Panc1 (cell line): ENCODE measurements around the gene TWNK. TPM values are rescaled to one million over a fixed set of nuclear protein-coding genes. Genes with fewer than 3 reads are reported as not detected.
A peak's percentile ranks its signal among the peaks of the same experiment; 100 is the strongest.

ENCODE experiments used
- ATAC-seq: fragments of 200-7000 bp; cut with Tn5 transposase; 2 replicates; pipeline ENCODE4 v1.9.1; 2020; ENCODE audit warnings: mild to moderate bottlenecking, moderate library complexity
- BruUV-seq: library from RNA; stranded (reverse); fragments of 400-500 nt; replicated peaks from 2 replicates; lab custom pipeline; 2021; lab: Mats Ljungman, UMichigan
- CTCF ChIA-PET: fragments of 300-600 bp; sonication (Branson Sonifier 250); formaldehyde crosslinking; loops from one replicate; lab custom pipeline; 2022; ENCODE audit warnings: antibody characterized with exemption; lab: Charles Lee
- POLR2A ChIA-PET: fragments of 300-600 bp; sonication (Branson Sonifier 250); formaldehyde crosslinking; loops from one replicate; lab custom pipeline; 2022; ENCODE audit warnings: antibody characterized with exemption; lab: Charles Lee
- DNase-seq: peaks from one replicate; pipeline ENCODE4 v3.0.0-alpha.2; 2010; ENCODE audit warnings: low read depth, low spot score
- H3K27ac ChIP-seq: 2 replicates; pipeline ENCODE4 v1.5.1; 2011; ENCODE audit warnings: mild to moderate bottlenecking, low read length, inconsistent platforms
- H3K27me3 ChIP-seq: fragments of 200-500 bp; sonication (Bioruptor generic); 2 replicates; pipeline ENCODE4 v1.6.0; 2014; ENCODE audit warnings: low read length, inconsistent platforms; ENCODE audit not compliant: control insufficient read depth, insufficient read depth
- H3K36me3 ChIP-seq: fragments of 200-500 bp; sonication (Bioruptor generic); 2 replicates; pipeline ENCODE4 v1.5.1; 2014; ENCODE audit warnings: inconsistent platforms, mild to moderate bottlenecking, low read length, moderate library complexity; ENCODE audit not compliant: control insufficient read depth, insufficient read depth
- H3K4me1 ChIP-seq: 2 replicates; pipeline ENCODE4 v1.5.1; 2011; ENCODE audit warnings: inconsistent platforms, mild to moderate bottlenecking, low read length, moderate library complexity; ENCODE audit not compliant: control insufficient read depth, insufficient read depth
- H3K4me3 ChIP-seq, 2 experiments: 2 replicates each; pipeline ENCODE4 v1.5.1; 2011 to 2012; ENCODE audit warnings: low read depth in 2 of 2, low read length in 2 of 2, mild to moderate bottlenecking in 2 of 2, inconsistent platforms in 1 of 2, moderate library complexity in 1 of 2
- H3K9me3 ChIP-seq: fragments of 200-500 bp; sonication (Bioruptor generic); 2 replicates; pipeline ENCODE4 v1.5.1; 2014; ENCODE audit warnings: low read depth, mild to moderate bottlenecking, inconsistent platforms, low read length, moderate library complexity; ENCODE audit not compliant: control insufficient read depth, insufficient read depth
- POLR2AphosphoS5 ChIP-seq: IDR thresholded peaks from 2 replicates; pipeline ENCODE4 v1.6.1; 2012; ENCODE audit warnings: mild to moderate bottlenecking, low read depth, low read length, moderate library complexity
- SIN3A ChIP-seq: IDR thresholded peaks from 2 replicates; pipeline ENCODE4 v1.6.1; 2012; ENCODE audit warnings: low read depth, mild to moderate bottlenecking, low read length, moderate library complexity, borderline replicate concordance; ENCODE audit not compliant: insufficient read depth
- TCF7L2 ChIP-seq: IDR thresholded peaks from 2 replicates; pipeline ENCODE4 v1.6.1; 2011; ENCODE audit warnings: mild to moderate bottlenecking, low read depth, low read length, inconsistent platforms
- in situ Hi-C: cut with HindIII; loops from 2 replicates; pipeline ENCODE4 v1.10.0; 2016; ENCODE audit warnings: low sequenced_read_pairs, low pct_unique_long_range_greater_than_20kb
- intact Hi-C: fragments of 100-400 bp; cut with micrococcal nuclease; formaldehyde crosslinking; loops from one replicate; pipeline ENCODE4 v1.10.0; 2022; ENCODE audit not compliant: unreplicated experiment
- total RNA-seq: library from RNA; stranded (reverse); gene quantifications from one replicate; pipeline ENCODE4 v1.2.1, GENCODE V29; 2021; ENCODE audit not compliant: unreplicated experiment
- TF ChIP-seq, protein P1 (sequence below): fragments of 450-650 bp; IDR thresholded peaks from 2 replicates; pipeline ENCODE4 v1.5.1; 2017; ENCODE audit warnings: mild to moderate bottlenecking
- TF ChIP-seq, protein P2 (sequence below), 2 experiments: IDR thresholded peaks; 2 replicates each; pipeline ENCODE4 v1.6.1; 2011 to 2012; ENCODE audit warnings: low read depth in 2 of 2, control low read depth in 1 of 2, low read length in 1 of 2, mild to moderate bottlenecking in 1 of 2, moderate library complexity in 1 of 2; ENCODE audit not compliant: insufficient read depth in 1 of 2

The TWNK gene
- total RNA-seq, 1 experiment from 2014 or later = 30.5 TPM

DNA sequence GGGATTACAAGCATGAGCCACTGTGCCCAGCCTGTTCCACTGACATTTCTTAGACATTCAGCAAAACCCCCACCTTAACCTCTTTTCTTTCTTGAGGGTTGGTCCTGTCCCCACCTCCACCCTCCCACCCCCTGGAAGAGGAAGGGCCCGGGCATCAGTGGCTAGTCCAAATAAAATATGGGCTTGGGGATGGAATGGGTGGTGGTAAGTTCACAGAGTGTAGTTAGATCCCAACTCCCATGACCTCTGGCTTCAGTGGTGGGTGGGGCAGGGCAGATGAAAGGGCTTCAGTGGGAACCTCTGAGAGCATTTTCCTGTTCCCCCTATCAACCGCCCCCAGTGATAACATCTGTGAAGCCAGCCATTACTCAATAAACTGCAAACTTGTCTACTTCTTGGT lies 53.5 kb downstream of the TWNK start:
- Histone ChIP-seq H3K4me3 (no peak overlapping the region), H3K27ac (no peak overlapping the region), H3K4me1 (peaks cover 21% of the 10 kb centered on the region), H3K27me3 (no peaks in the 10 kb centered on the region), H3K9me3 (no peaks in the 10 kb centered on the region), H3K36me3 (no peaks in the 10 kb centered on the region)
- BruUV-seq = no TSS peak
- TF ChIP-seq, protein P1, sequence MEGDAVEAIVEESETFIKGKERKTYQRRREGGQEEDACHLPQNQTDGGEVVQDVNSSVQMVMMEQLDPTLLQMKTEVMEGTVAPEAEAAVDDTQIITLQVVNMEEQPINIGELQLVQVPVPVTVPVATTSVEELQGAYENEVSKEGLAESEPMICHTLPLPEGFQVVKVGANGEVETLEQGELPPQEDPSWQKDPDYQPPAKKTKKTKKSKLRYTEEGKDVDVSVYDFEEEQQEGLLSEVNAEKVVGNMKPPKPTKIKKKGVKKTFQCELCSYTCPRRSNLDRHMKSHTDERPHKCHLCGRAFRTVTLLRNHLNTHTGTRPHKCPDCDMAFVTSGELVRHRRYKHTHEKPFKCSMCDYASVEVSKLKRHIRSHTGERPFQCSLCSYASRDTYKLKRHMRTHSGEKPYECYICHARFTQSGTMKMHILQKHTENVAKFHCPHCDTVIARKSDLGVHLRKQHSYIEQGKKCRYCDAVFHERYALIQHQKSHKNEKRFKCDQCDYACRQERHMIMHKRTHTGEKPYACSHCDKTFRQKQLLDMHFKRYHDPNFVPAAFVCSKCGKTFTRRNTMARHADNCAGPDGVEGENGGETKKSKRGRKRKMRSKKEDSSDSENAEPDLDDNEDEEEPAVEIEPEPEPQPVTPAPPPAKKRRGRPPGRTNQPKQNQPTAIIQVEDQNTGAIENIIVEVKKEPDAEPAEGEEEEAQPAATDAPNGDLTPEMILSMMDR = no peak
- TF ChIP-seq SIN3A (no peak), POLR2AphosphoS5 (no peak), TCF7L2 (no peak)
- TF ChIP-seq, protein P2, sequence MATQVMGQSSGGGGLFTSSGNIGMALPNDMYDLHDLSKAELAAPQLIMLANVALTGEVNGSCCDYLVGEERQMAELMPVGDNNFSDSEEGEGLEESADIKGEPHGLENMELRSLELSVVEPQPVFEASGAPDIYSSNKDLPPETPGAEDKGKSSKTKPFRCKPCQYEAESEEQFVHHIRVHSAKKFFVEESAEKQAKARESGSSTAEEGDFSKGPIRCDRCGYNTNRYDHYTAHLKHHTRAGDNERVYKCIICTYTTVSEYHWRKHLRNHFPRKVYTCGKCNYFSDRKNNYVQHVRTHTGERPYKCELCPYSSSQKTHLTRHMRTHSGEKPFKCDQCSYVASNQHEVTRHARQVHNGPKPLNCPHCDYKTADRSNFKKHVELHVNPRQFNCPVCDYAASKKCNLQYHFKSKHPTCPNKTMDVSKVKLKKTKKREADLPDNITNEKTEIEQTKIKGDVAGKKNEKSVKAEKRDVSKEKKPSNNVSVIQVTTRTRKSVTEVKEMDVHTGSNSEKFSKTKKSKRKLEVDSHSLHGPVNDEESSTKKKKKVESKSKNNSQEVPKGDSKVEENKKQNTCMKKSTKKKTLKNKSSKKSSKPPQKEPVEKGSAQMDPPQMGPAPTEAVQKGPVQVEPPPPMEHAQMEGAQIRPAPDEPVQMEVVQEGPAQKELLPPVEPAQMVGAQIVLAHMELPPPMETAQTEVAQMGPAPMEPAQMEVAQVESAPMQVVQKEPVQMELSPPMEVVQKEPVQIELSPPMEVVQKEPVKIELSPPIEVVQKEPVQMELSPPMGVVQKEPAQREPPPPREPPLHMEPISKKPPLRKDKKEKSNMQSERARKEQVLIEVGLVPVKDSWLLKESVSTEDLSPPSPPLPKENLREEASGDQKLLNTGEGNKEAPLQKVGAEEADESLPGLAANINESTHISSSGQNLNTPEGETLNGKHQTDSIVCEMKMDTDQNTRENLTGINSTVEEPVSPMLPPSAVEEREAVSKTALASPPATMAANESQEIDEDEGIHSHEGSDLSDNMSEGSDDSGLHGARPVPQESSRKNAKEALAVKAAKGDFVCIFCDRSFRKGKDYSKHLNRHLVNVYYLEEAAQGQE (IDR thresholded peaks at IDR 0.05; ENCODE audit: insufficient read depth in 1 of 2, low read depth in 2 of 2, low read length in 1 of 2) = no peak
- ChIA-PET CTCF (interaction anchor here (0.6 to 4.6 kb wide), 18 partner anchors 9 to 275 kb away, joined by 3 to 49 read pairs (median 10); no protein-coding TSS in a partner anchor), POLR2A (interaction anchor here (0.7 kb wide), 1 partner anchor 453 kb away, joined by 17 read pairs; no protein-coding TSS in a partner anchor)
- ATAC-seq (no peak; the same call in 1 of the 2 replicates), DNase-seq (no peak)
- in situ Hi-C loops = no loop called here
- intact Hi-C loops = loop anchor here (10.0 kb wide), 1 partner anchor 104 kb away; no protein-coding TSS in a partner anchor

DNA sequence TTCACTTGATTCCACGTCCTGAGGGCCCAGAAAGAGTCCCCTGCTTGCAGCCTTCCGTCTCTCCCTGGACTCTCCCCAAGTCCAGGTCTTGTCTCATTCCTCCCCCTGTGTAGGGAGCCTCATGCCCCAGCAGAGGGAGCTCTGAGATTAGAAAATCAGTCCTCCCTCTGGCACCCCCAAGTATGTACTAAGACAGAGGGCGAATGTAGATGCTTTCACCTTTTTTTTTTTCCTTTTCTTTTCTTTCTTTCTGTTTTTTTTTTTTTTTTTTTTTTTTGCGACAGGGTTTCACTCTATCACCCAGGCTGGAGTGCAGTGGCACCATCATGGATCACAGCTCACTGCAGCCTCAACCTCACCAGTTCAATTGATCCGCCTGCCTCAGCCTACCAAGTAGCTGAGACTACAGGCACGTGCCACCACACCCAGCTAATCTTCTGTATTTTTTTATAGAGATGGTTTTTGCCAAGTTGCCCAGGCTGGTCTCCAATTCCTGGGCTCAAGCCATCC lies 54.0 kb downstream of the TWNK start:
- ATAC-seq (peak; percentile 81), DNase-seq (no peak)
- POLR2A ChIA-PET = interaction anchor here (0.7 to 1.0 kb wide), 2 partner anchors 10 to 453 kb away, joined by 3 to 17 read pairs; no protein-coding TSS in a partner anchor
- CTCF ChIA-PET = interaction anchor here (0.5 to 4.6 kb wide), 25 partner anchors 10 to 1911 kb away, joined by 3 to 49 read pairs (median 9); partner anchors contain the start of gene KAZALD1
- Histone ChIP-seq H3K4me3 (no peak overlapping the region), H3K27me3 (no peaks in the 10 kb centered on the region), H3K9me3 (no peaks in the 10 kb centered on the region), H3K36me3 (no peaks in the 10 kb centered on the region), H3K4me1 (peaks cover 21% of the 10 kb centered on the region), H3K27ac (no peak overlapping the region)
- in situ Hi-C loops (no loop called here), intact Hi-C loops (loop anchor here (10.0 kb wide), 1 partner anchor 103 kb away; no protein-coding TSS in a partner anchor)
- no TSS peak for BruUV-seq
- TF ChIP-seq, protein P1 = peak; percentile 95
- no peak for TF ChIP-seq SIN3A
